CD4-positive, alpha-beta T cell (primary cell): ENCODE results near the gene NR1H4. TPM values are rescaled to one million over a fixed set of nuclear protein-coding genes. Genes with fewer than 3 reads are reported as not detected.
"Not testable (repeated sequence)": the region's sequence is repeated elsewhere in the genome, so short reads cannot be mapped to it uniquely, and the experiment has no call there.

Experiments
- ATAC-seq: fragments of 200-7000 bp; cut with Tn5 transposase; one replicate; pipeline ENCODE4 v1.10.0; 2022; ENCODE audit warnings: mild to moderate bottlenecking; ENCODE audit not compliant: poor library complexity
- CTCF ChIA-PET: fragments of 350-600 bp; sonication (Branson Sonifier 250); formaldehyde crosslinking; loops from one replicate; lab custom pipeline; 2021; ENCODE audit warnings: antibody characterized with exemption, inconsistent platforms; lab: Charles Lee
- POLR2A ChIA-PET: fragments of 350-600 bp; sonication (Branson Sonifier 250); formaldehyde crosslinking; loops from one replicate; lab custom pipeline; 2021; ENCODE audit warnings: antibody characterized with exemption, inconsistent platforms; lab: Charles Lee
- DNase-seq, 14 experiments: peaks; one replicate each; pipeline ENCODE4 v3.0.0-alpha.2; 2013 to 2020; ENCODE audit warnings: mixed read lengths in 2 of 14
- H3K27ac ChIP-seq, 2 donors: one replicate each; pipeline versions ENCODE4 v1.5.1 to v1.7.0; 2013; ENCODE audit warnings: low read length in 2 of 2, low read depth in 1 of 2, mild to moderate bottlenecking in 1 of 2
- H3K27me3 ChIP-seq, 2 experiments: 1 replicate in 1 of 2; 2 replicates in 1 of 2; pipeline versions ENCODE4 v1.6.1 to v1.7.0; 2013; ENCODE audit warnings: low read length in 2 of 2, control low read depth in 1 of 2, mild to moderate bottlenecking in 1 of 2, moderate library complexity in 1 of 2; ENCODE audit not compliant: insufficient read depth in 2 of 2, control insufficient read depth in 1 of 2
- H3K36me3 ChIP-seq: one replicate; pipeline ENCODE4 v1.6.1; 2013; ENCODE audit warnings: low read length, control low read depth; ENCODE audit not compliant: insufficient read depth
- H3K4me1 ChIP-seq: one replicate; pipeline ENCODE4 v1.6.1; 2013; ENCODE audit warnings: low read length, control low read depth; ENCODE audit not compliant: insufficient read depth
- H3K4me3 ChIP-seq: one replicate; pipeline ENCODE4 v1.5.1; 2013; ENCODE audit warnings: mild to moderate bottlenecking, low read length, moderate library complexity
- H3K9me3 ChIP-seq, 2 experiments: 1 replicate in 1 of 2; 2 replicates in 1 of 2; pipeline versions ENCODE4 v1.6.1 to v1.7.0; 2013; ENCODE audit warnings: low read length in 2 of 2, mild to moderate bottlenecking in 2 of 2, control low read depth in 1 of 2, moderate library complexity in 1 of 2; ENCODE audit not compliant: control insufficient read depth in 1 of 2, insufficient read depth in 1 of 2
- H3K27ac Mint-ChIP-seq: one replicate; pipeline ENCODE4 v1.8.0; 2020; ENCODE audit warnings: mixed read lengths
- H3K27me3 Mint-ChIP-seq: one replicate; pipeline ENCODE4 v1.8.0; 2021; ENCODE audit warnings: mixed read lengths
- H3K36me3 Mint-ChIP-seq: one replicate; pipeline ENCODE4 v1.8.0; 2021; ENCODE audit warnings: low read depth, mixed read lengths
- H3K4me1 Mint-ChIP-seq: one replicate; pipeline ENCODE4 v1.8.0; 2021; ENCODE audit warnings: low read depth, mixed read lengths
- H3K4me3 Mint-ChIP-seq: one replicate; pipeline ENCODE4 v1.8.0; 2020; ENCODE audit warnings: mild to moderate bottlenecking, mixed read lengths
- H3K9me3 Mint-ChIP-seq: one replicate; pipeline ENCODE4 v1.8.0; 2020; ENCODE audit warnings: mixed read lengths
- CTCF ChIP-seq: fragments of 200-600 bp; IDR thresholded peaks from one replicate; pipeline ENCODE4 v1.8.0; 2022; ENCODE audit warnings: antibody characterized with exemption, mild to moderate bottlenecking
- intact Hi-C, 2 experiments: fragments of 100-400 bp; cut with DNase I in 1 of 2; cut with micrococcal nuclease in 1 of 2; formaldehyde crosslinking; loops; one replicate each; pipeline versions ENCODE4 v1.15.1 to v1.9.0; 2023 to 2025; cut with DNase I, micrococcal nuclease
- total RNA-seq, 174 experiments: library from RNA in 2 of 174; stranded (reverse) in 2 of 174; gene quantifications; one replicate each; pipeline ENCODE4 v1.2.3 and lab custom pipeline; 2021 to 2026

Gene NR1H4
- total RNA-seq, 2 experiments from 2014 or later: not detected

GRCh38 chr12:100555722-100556121, 82.1 kb downstream of the NR1H4 start:
- H3K36me3 ChIP-seq: no peaks in the 10 kb centered on the region
- H3K9me3 ChIP-seq: no peaks in the 10 kb centered on the region
- CTCF ChIA-PET: no interaction called here
- intact Hi-C loops: loop anchor here (2.0 to 10.0 kb wide), 4 partner anchors 321 to 1513 kb away; no protein-coding TSS in a partner anchor
- no peak for TF ChIP-seq CTCF
- H3K36me3 Mint-ChIP-seq: no peaks in the 10 kb centered on the region
- POLR2A ChIA-PET: no interaction called here
- no peak overlapping the region for H3K4me3 Mint-ChIP-seq
- no peaks in the 10 kb centered on the region for H3K4me1 Mint-ChIP-seq
- H3K9me3 Mint-ChIP-seq: no peaks in the 10 kb centered on the region
- H3K27me3 ChIP-seq: no peaks in the 10 kb centered on the region
- no peak overlapping the region for H3K27ac Mint-ChIP-seq
- H3K4me1 ChIP-seq: no peaks in the 10 kb centered on the region
- no peak overlapping the region for H3K4me3 ChIP-seq
- no peak overlapping the region for H3K27ac ChIP-seq
- peaks cover 26% of the 10 kb centered on the region for H3K27me3 Mint-ChIP-seq
- no peak for ATAC-seq
- DNase-seq: no peak

- H3K9me3 ChIP-seq: no peaks in the 10 kb centered on the region
- H3K9me3 Mint-ChIP-seq: no peaks in the 10 kb centered on the region
- ChIA-PET POLR2A (no interaction called here), CTCF (no interaction called here)
- no peak for DNase-seq
- no peak overlapping the region for H3K4me3 ChIP-seq
- H3K27ac Mint-ChIP-seq: no peak overlapping the region
- TF ChIP-seq CTCF: no peak
- H3K27me3 ChIP-seq: no peaks in the 10 kb centered on the region
- H3K4me1 Mint-ChIP-seq: no peaks in the 10 kb centered on the region
- peaks cover 28% of the 10 kb centered on the region for H3K27me3 Mint-ChIP-seq
- intact Hi-C loops: loop anchor here in 1 of 2 experiments (10.0 kb wide), 2 partner anchors 403 to 1513 kb away; no protein-coding TSS in a partner anchor
- H3K36me3 Mint-ChIP-seq: no peaks in the 10 kb centered on the region
- H3K27ac ChIP-seq: no peak overlapping the region
- no peaks in the 10 kb centered on the region for H3K36me3 ChIP-seq
- H3K4me3 Mint-ChIP-seq: no peak overlapping the region
- ATAC-seq: no peak
- no peaks in the 10 kb centered on the region for H3K4me1 ChIP-seq
Measured at GRCh38 chr12:100557357-100557756, 83.7 kb downstream of the NR1H4 start.

GRCh38 chr12:100559261-100559660, 85.6 kb downstream of the NR1H4 start:
- CTCF ChIA-PET: not testable (repeated sequence)
- H3K27me3 Mint-ChIP-seq: peaks cover 32% of the 10 kb centered on the region
- intact Hi-C loops: loop anchor here in 1 of 2 experiments (10.0 kb wide), 2 partner anchors 404 to 1514 kb away; no protein-coding TSS in a partner anchor

GRCh38 chr12:100564090-100564489, 90.4 kb downstream of the NR1H4 start:
- Histone ChIP-seq H3K4me1 (no peaks in the 10 kb centered on the region), H3K27me3 (peaks cover 6 to 7% of the 10 kb centered on the region in 2 experiments), H3K4me3 (no peak overlapping the region), H3K9me3 (no peaks in the 10 kb centered on the region), H3K27ac (no peak overlapping the region), H3K36me3 (no peaks in the 10 kb centered on the region)
- H3K4me3 Mint-ChIP-seq: no peak overlapping the region
- intact Hi-C loops: no loop called here
- no peak for ATAC-seq
- no peak for TF ChIP-seq CTCF
- ChIA-PET CTCF (no interaction called here), POLR2A (no interaction called here)
- no peaks in the 10 kb centered on the region for H3K36me3 Mint-ChIP-seq
- no peak overlapping the region for H3K27ac Mint-ChIP-seq
- no peak for DNase-seq
- peaks cover 38% of the 10 kb centered on the region for H3K27me3 Mint-ChIP-seq
- H3K9me3 Mint-ChIP-seq: no peaks in the 10 kb centered on the region
- no peaks in the 10 kb centered on the region for H3K4me1 Mint-ChIP-seq

More at GRCh38 chr12:100559261-100559660, 85.6 kb downstream of the NR1H4 start:
- H3K27me3 ChIP-seq, H3K9me3 ChIP-seq, DNase-seq, H3K4me3 ChIP-seq, H3K27ac ChIP-seq, H3K4me1 Mint-ChIP-seq, POLR2A ChIA-PET, H3K27ac Mint-ChIP-seq, H3K36me3 Mint-ChIP-seq, H3K4me3 Mint-ChIP-seq, H3K9me3 Mint-ChIP-seq, H3K36me3 ChIP-seq, ATAC-seq, H3K4me1 ChIP-seq: not testable (repeated sequence)
